Panc1 (cell line): Measurements from ENCODE around the gene GRHPR. TPM values are rescaled to one million over a fixed set of nuclear protein-coding genes. Genes with fewer than 3 reads are reported as not detected.

Source experiments
- ATAC-seq: fragments of 200-7000 bp; cut with Tn5 transposase; 2 replicates; pipeline ENCODE4 v1.9.1; 2020; ENCODE audit warnings: mild to moderate bottlenecking, moderate library complexity
- BruUV-seq: library from RNA; stranded (reverse); fragments of 400-500 nt; replicated peaks from 2 replicates; lab custom pipeline; 2021; lab: Mats Ljungman, UMichigan
- CTCF ChIA-PET: fragments of 300-600 bp; sonication (Branson Sonifier 250); formaldehyde crosslinking; loops from one replicate; lab custom pipeline; 2022; ENCODE audit warnings: antibody characterized with exemption; lab: Charles Lee
- POLR2A ChIA-PET: fragments of 300-600 bp; sonication (Branson Sonifier 250); formaldehyde crosslinking; loops from one replicate; lab custom pipeline; 2022; ENCODE audit warnings: antibody characterized with exemption; lab: Charles Lee
- DNase-seq: peaks from one replicate; pipeline ENCODE4 v3.0.0-alpha.2; 2010; ENCODE audit warnings: low read depth, low spot score
- H3K27ac ChIP-seq: 2 replicates; pipeline ENCODE4 v1.5.1; 2011; ENCODE audit warnings: mild to moderate bottlenecking, low read length, inconsistent platforms
- H3K27me3 ChIP-seq: fragments of 200-500 bp; sonication (Bioruptor generic); 2 replicates; pipeline ENCODE4 v1.6.0; 2014; ENCODE audit warnings: low read length, inconsistent platforms; ENCODE audit not compliant: control insufficient read depth, insufficient read depth
- H3K36me3 ChIP-seq: fragments of 200-500 bp; sonication (Bioruptor generic); 2 replicates; pipeline ENCODE4 v1.5.1; 2014; ENCODE audit warnings: inconsistent platforms, mild to moderate bottlenecking, low read length, moderate library complexity; ENCODE audit not compliant: control insufficient read depth, insufficient read depth
- H3K4me1 ChIP-seq: 2 replicates; pipeline ENCODE4 v1.5.1; 2011; ENCODE audit warnings: inconsistent platforms, mild to moderate bottlenecking, low read length, moderate library complexity; ENCODE audit not compliant: control insufficient read depth, insufficient read depth
- H3K4me3 ChIP-seq, 2 experiments: 2 replicates each; pipeline ENCODE4 v1.5.1; 2011 to 2012; ENCODE audit warnings: low read depth in 2 of 2, low read length in 2 of 2, mild to moderate bottlenecking in 2 of 2, inconsistent platforms in 1 of 2, moderate library complexity in 1 of 2
- H3K9me3 ChIP-seq: fragments of 200-500 bp; sonication (Bioruptor generic); 2 replicates; pipeline ENCODE4 v1.5.1; 2014; ENCODE audit warnings: low read depth, mild to moderate bottlenecking, inconsistent platforms, low read length, moderate library complexity; ENCODE audit not compliant: control insufficient read depth, insufficient read depth
- CTCF ChIP-seq: fragments of 450-650 bp; IDR thresholded peaks from 2 replicates; pipeline ENCODE4 v1.5.1; 2017; ENCODE audit warnings: mild to moderate bottlenecking
- POLR2AphosphoS5 ChIP-seq: IDR thresholded peaks from 2 replicates; pipeline ENCODE4 v1.6.1; 2012; ENCODE audit warnings: mild to moderate bottlenecking, low read depth, low read length, moderate library complexity
- REST ChIP-seq, 2 experiments: IDR thresholded peaks; 2 replicates each; pipeline ENCODE4 v1.6.1; 2011 to 2012; ENCODE audit warnings: low read depth in 2 of 2, control low read depth in 1 of 2, low read length in 1 of 2, mild to moderate bottlenecking in 1 of 2, moderate library complexity in 1 of 2; ENCODE audit not compliant: insufficient read depth in 1 of 2
- SIN3A ChIP-seq: IDR thresholded peaks from 2 replicates; pipeline ENCODE4 v1.6.1; 2012; ENCODE audit warnings: low read depth, mild to moderate bottlenecking, low read length, moderate library complexity, borderline replicate concordance; ENCODE audit not compliant: insufficient read depth
- TCF7L2 ChIP-seq: IDR thresholded peaks from 2 replicates; pipeline ENCODE4 v1.6.1; 2011; ENCODE audit warnings: mild to moderate bottlenecking, low read depth, low read length, inconsistent platforms
- in situ Hi-C: cut with HindIII; loops from 2 replicates; pipeline ENCODE4 v1.10.0; 2016; ENCODE audit warnings: low sequenced_read_pairs, low pct_unique_long_range_greater_than_20kb
- intact Hi-C: fragments of 100-400 bp; cut with micrococcal nuclease; formaldehyde crosslinking; loops from one replicate; pipeline ENCODE4 v1.10.0; 2022; ENCODE audit not compliant: unreplicated experiment
- total RNA-seq: library from RNA; stranded (reverse); gene quantifications from one replicate; pipeline ENCODE4 v1.2.1, GENCODE V29; 2021; ENCODE audit not compliant: unreplicated experiment

GRHPR gene
- total RNA-seq, 1 experiment from 2014 or later, result 238 TPM

- intact Hi-C loops, result loop anchor here (10.0 kb wide), 1 partner anchor 517 kb away; no protein-coding TSS in a partner anchor
- no peak for DNase-seq
- in situ Hi-C loops, result no loop called here
- Histone ChIP-seq H3K27ac (no peak overlapping the region), H3K4me3 (no peak overlapping the region), H3K9me3 (no peaks in the 10 kb centered on the region), H3K4me1 (peaks cover 3% of the 10 kb centered on the region; the same call in 1 of the 2 replicates), H3K36me3 (no peaks in the 10 kb centered on the region), H3K27me3 (no peaks in the 10 kb centered on the region; the same call in 1 of the 2 replicates)
- no TSS peak for BruUV-seq
- TF ChIP-seq TCF7L2 (no peak), REST (IDR thresholded peaks at IDR 0.05; ENCODE audit: insufficient read depth in 1 of 2, low read depth in 2 of 2, low read length in 1 of 2) (no peak), SIN3A (no peak), POLR2AphosphoS5 (no peak), CTCF (no peak)
- ChIA-PET CTCF (interaction anchor here (1.0 to 1.1 kb wide), 2 partner anchors 19 to 40 kb away, joined by 3 to 4 read pairs; no protein-coding TSS in a partner anchor), POLR2A (no interaction called here)
- no peak for ATAC-seq
These were observed 30.2 kb upstream of the GRHPR start for GRCh38 chr9:37392272-37392671.

GRCh38 chr9:37395229-37395628 is 27.3 kb upstream of the GRHPR start:
- TF ChIP-seq REST (IDR thresholded peaks at IDR 0.05; ENCODE audit: insufficient read depth in 1 of 2, low read depth in 2 of 2, low read length in 1 of 2) (no peak), SIN3A (no peak), POLR2AphosphoS5 (no peak), TCF7L2 (no peak), CTCF (no peak)
- no TSS peak for BruUV-seq
- in situ Hi-C loops, result no loop called here
- H3K36me3 ChIP-seq, result no peaks in the 10 kb centered on the region
- H3K9me3 ChIP-seq, result no peaks in the 10 kb centered on the region
- POLR2A ChIA-PET, result no interaction called here
- no peaks in the 10 kb centered on the region; the same call in 1 of the 2 replicates for H3K27me3 ChIP-seq
- no peak overlapping the region for H3K27ac ChIP-seq
- ATAC-seq (peak; percentile 37), DNase-seq (no peak)
- intact Hi-C loops, result loop anchor here (10.0 kb wide), 1 partner anchor 520 kb away; no protein-coding TSS in a partner anchor
- no peak overlapping the region for H3K4me3 ChIP-seq
- CTCF ChIA-PET, result interaction anchor here (0.6 to 0.7 kb wide), 2 partner anchors 29 to 522 kb away, joined by 3 to 5 read pairs; no protein-coding TSS in a partner anchor
- peaks cover 3% of the 10 kb centered on the region; the same call in 1 of the 2 replicates for H3K4me1 ChIP-seq
